NCI-H2107 treated with DMSO at 0.1 percent for 48 hours (cell line): ENCODE data around the gene UBTD2.
A peak's percentile ranks its signal among the peaks of the same experiment; 100 is the strongest.
"Not testable (repeated sequence)": the region's sequence is repeated elsewhere in the genome, so short reads cannot be mapped to it uniquely, and the experiment has no call there.

Experiments used
- DNase-seq: peaks from one replicate; lab custom pipeline; 2025; ENCODE audit not compliant: unreplicated experiment; lab: John Stamatoyannopoulos, UW

Gene UBTD2

DNA sequence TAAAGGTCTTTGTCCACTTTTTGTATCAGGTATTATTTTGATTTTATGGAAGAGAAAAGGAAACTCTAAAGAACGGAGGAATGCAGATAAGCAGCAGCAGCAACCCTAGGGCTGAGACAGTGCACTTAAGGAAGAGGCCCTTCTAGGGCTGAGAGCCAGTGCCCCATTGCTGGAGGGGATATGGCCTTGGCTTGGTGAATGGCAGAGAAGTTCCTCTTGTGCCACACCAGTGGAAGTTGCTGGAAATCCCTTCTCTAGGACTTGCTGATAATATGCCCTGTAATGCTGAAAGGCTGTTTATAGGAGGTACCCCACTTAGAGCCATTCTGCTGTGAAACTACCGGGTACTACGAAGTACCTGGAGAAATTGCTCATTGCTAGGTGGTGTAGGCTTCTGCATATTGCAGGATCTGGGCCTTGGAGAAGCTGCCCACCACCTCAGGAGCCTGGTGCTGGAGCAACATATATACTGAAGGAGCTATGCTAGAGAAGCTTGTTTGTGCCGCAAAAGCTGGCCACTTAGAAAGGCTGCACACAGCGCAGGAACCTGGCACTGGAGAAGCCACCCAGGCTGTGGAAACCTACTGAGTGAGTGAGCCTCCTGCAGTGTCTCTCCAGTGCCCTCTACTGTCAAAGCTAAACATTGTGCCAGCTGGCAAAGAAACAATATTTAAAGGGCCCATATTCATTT is 9.6 kb upstream of the UBTD2 start:
- peak; percentile 33 for DNase-seq

GRCh38 chr5:172291837-172292236 is 8.3 kb upstream of the UBTD2 start:
- not testable (repeated sequence) for DNase-seq

DNA sequence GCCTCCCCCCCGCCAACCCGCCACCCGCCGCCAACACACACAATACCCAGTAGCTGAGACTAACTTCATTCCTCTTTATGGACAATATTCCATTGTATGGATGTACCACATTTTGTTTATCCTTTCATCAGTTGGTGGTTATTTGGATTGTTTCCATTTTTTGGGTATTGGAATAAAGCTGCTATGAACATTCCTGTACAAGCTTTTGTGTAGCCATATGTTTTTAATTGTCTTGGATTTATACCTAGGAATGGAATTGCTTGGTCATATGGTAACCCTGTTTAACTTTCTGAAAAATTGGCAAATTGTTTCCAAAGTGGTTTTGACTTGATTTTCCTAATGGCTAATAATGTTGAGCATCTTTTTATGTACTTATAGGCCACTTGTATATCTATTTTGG is 4.9 kb upstream of the UBTD2 start:
- no peak for DNase-seq

GRCh38 chr5:172287140-172287539 is 3.6 kb upstream of the UBTD2 start:
- not testable (repeated sequence) for DNase-seq

DNA sequence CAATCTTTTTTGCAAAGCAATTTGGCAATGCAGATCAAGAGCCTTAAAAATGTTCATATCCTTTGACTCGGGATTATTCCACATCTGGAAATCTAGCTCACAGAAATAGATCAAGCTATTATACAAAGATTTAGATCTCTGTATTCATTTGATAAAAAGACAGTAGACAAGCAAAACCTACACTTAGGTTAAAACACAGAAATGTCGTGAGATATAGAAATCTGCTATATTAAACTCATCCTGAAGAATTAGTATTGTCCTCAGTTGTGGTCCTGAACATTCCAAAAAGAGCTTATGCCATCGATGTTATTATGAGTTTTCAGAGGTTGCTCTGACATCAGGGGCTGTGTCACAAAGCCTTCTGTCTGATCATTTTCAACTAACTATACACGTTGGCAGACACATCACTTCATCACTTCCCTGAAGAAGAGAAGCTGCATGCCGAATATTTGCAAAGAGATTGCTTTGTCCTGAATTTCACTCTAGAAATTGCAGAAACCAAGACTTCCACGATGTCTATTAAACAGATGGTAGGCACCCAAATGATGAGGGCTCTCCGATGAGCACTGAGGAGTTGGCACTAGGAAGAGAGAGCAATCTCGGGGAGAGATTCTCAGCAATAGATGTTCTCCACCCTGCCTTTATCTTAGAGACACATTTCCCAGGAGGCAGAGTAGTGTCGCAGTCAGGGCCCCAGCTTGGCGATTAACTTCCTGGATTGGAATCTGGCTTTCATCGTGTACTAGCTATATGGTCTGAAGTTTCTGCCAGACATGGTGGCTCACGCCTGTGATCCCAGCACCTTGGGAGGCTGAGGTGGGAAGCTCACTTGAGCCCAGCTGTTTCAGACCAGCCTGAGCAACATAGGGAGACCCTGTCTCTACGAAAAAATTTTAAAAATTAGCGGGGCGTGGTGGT is 1.9 kb upstream of the UBTD2 start:
- DNase-seq: no peak

- no peak for DNase-seq
These were observed 1.0 kb upstream of the UBTD2 start for GRCh38 chr5:172284611-172284980.

- no peak for DNase-seq
These were observed 472 bp upstream of the UBTD2 start for GRCh38 chr5:172283862-172284610.

- DNase-seq: no peak
These were observed 1.1 kb downstream of the UBTD2 start for GRCh38 chr5:172282272-172283019.

DNA sequence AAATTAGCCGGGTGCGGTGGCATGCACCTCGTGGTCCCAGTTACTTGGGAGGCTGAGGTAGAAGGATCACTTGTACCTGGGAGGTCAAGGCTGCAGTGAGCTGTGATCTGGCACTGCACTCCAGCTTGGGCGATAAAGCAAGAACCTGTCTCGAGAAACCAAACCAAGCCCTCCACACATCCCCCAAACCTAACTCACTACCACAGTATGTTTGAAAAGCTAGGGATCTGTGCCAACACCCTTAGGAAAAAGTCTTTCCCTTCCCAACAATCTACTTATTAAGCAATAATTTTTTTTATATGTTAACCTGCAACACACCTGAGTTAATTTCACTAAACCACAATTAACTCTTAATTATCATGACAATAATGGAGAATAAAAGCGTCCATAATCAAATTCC is 2.2 kb downstream of the UBTD2 start:
- no peak for DNase-seq

- DNase-seq: no peak
These were observed 2.6 kb downstream of the UBTD2 start for GRCh38 chr5:172280929-172281328.

DNA sequence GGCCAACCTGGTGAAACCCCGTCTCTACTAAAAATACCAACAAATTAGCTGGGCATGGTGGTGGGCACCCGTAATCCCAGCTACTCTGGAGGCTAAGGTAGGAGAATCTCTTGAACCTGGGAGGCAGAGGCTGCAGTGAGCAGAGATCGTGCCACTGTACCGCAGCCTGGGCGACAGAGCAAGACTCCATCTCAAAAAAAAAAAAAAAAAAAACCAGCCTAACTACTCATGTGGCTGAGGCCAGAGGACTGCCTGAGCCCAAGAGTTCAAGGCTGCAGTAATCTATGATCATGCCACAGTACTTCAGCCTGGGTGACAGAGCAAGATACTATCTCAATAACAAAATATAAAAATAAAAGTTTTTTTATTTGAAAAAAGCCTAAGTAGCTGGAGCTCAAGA is 3.2 kb downstream of the UBTD2 start:
- no peak for DNase-seq

DNA sequence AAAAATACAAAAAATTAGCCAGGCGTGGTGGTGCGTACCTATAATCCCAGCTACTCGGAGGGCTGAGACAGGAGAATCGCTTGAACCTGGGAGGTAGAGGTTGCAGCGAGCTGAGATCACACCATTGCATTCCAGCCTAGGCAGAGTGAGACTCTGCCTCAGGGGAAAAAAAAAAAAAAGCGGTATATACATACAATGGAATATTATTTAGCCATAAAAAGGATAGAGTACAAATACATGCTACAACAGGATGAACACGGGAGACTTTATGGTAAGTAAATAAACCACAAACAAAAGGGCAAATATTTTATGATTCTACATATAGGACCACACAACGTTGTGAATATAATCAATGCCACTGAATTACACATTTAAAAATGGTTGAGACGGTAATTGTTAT is 5.2 kb downstream of the UBTD2 start:
- DNase-seq: no peak

GRCh38 chr5:172276214-172276613 is 7.3 kb downstream of the UBTD2 start:
- DNase-seq: no peak

DNA sequence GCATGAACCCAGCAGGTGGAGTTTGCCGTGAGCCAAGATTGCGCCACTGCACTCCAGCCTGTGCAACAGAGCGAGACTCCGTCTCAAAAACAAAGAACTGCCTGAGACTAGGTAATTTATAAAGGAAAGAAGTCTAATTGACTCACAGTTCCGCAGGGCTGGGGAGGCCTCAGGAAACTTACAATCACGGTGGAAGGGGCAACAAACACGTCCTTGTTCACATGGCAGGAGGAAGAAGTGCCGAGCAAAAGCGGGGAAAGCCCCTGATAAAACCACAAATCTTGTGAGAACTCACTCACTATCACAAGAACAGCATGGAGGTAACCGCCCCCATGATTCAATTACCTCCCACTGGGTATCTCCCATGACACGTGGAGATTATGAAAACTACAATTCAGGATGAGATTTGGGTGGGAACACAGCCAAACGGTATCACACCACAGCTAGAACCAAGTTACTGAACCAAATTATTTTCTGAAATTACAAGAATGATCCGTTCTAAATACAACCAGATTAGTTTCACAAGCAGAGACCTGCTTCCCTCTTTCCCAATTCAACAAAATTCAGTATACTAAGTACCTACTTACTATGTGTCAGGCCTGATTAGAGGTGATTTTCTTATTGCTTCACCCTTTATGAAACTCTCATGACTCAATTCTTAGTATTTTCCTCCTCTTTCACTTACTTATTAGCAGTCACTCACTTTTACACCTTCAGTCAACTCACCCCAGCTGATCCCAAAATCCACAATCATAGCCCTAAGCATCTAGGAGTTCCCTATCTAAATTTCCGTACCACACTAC is 8.4 kb downstream of the UBTD2 start:
- DNase-seq: no peak

- no peak for DNase-seq
These were observed 15.6 kb downstream of the UBTD2 start for GRCh38 chr5:172267943-172268342.

DNA sequence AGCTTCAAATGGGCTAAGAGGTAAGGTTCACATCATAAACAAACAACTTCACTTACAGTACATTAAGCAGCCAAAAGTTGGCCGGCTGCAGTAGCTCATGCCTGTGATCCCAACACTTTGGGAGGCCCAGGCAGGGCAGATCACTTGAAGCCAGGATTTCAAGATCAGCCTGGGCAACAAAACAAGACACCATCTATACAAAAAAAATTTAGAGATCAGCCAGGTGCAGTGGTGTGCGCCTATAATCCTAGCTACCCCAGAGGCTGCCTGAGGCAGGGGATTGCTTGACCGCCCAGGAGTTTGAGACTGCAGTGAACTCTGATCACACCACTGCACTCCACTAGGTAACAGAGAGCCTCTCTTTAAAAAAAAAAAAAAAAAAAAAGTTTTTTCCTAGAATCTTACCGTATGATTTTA is 16.9 kb downstream of the UBTD2 start:
- DNase-seq: no peak

- no peak for DNase-seq
These were observed 17.4 kb downstream of the UBTD2 start for GRCh38 chr5:172266071-172266675.

- DNase-seq: no peak
These were observed 18.7 kb downstream of the UBTD2 start for GRCh38 chr5:172264815-172265395.

- DNase-seq: no peak
These were observed 28.1 kb downstream of the UBTD2 start for GRCh38 chr5:172255444-172255843.
